AG09309 (cell line): ENCODE results near the gene INSYN2A.

ENCODE experiments used
- DNase-seq: peaks from one replicate; pipeline ENCODE4 v3.0.0-alpha.2; 2010; ENCODE audit warnings: low read depth
- H3K4me3 ChIP-seq: 2 replicates; pipeline ENCODE4 v1.5.1; 2011; ENCODE audit warnings: mild to moderate bottlenecking, low read depth, low read length, moderate library complexity; ENCODE audit not compliant: control insufficient read depth
- CTCF ChIP-seq: IDR thresholded peaks from 2 replicates; pipeline ENCODE4 v1.5.1; 2011; ENCODE audit warnings: mild to moderate bottlenecking, low read depth, low read length, inconsistent platforms; ENCODE audit not compliant: insufficient read depth, control insufficient read depth; ENCODE audit errors: missing control alignments

Gene INSYN2A

GRCh38 chr10:127215866-127216265 is 19.5 kb upstream of the INSYN2A start:
- H3K4me3 ChIP-seq, result no peak overlapping the region
- no peak for TF ChIP-seq CTCF
- DNase-seq, result no peak

- no peak for TF ChIP-seq CTCF
- DNase-seq, result no peak
- H3K4me3 ChIP-seq, result no peak overlapping the region
Observed at GRCh38 chr10:127210936-127211466, 14.6 kb upstream of the INSYN2A start.

- H3K4me3 ChIP-seq, result no peak overlapping the region
- DNase-seq, result no peak
- no peak for TF ChIP-seq CTCF
Observed at GRCh38 chr10:127207081-127207480, 10.7 kb upstream of the INSYN2A start.

- DNase-seq, result no peak
- no peak for TF ChIP-seq CTCF
- no peak overlapping the region for H3K4me3 ChIP-seq
Observed at GRCh38 chr10:127203067-127203466, 6.7 kb upstream of the INSYN2A start.

GRCh38 chr10:127200646-127201045 is 4.3 kb upstream of the INSYN2A start:
- no peak overlapping the region for H3K4me3 ChIP-seq
- TF ChIP-seq CTCF, result no peak
- no peak for DNase-seq

GRCh38 chr10:127198721-127199120 is 2.3 kb upstream of the INSYN2A start:
- no peak for TF ChIP-seq CTCF
- H3K4me3 ChIP-seq, result no peak overlapping the region
- DNase-seq, result no peak

GRCh38 chr10:127198307-127198706 is 1.9 kb upstream of the INSYN2A start:
- DNase-seq, result no peak
- H3K4me3 ChIP-seq, result no peak overlapping the region
- TF ChIP-seq CTCF, result peak; percentile 11
